ENCODE data around the gene PAX8.

GRCh38 chr2:113220970-113221708, 57.6 kb downstream of the PAX8 start:
- TF ChIP-seq CTCF (IDR thresholded peaks at IDR 0.05) (no peak), POLR2A (IDR thresholded peaks at IDR 0.05) (no peak)
